ENCODE measurements around the gene CD2.

CD2 gene

GRCh38 chr1:116806671-116807070, 52.4 kb downstream of the CD2 start:
- 0 out of 2 replicates have a peak, but pooled peaks cover 1% of the 10 kb centered on the region for H3K4me1 ChIP-seq (ENCODE audit: control insufficient read depth, insufficient read depth, low read length)
- DNase-seq (ENCODE audit: low read depth, low spot score), result no peak
- no peak overlapping the region for H3K4me3 ChIP-seq (ENCODE audit: low read length)
- no peaks in the 10 kb centered on the region for H3K27me3 ChIP-seq (ENCODE audit: control insufficient read depth, insufficient read depth, low read length)
- H3K9me3 ChIP-seq (ENCODE audit: control insufficient read depth, insufficient read depth, low read length), result no peaks in the 10 kb centered on the region
- WGBS (ENCODE audit: insufficient coverage, insufficient read length), result no CpG with 5 or more reads among the region's 4 CpGs
- no peak overlapping the region for H3K27ac ChIP-seq (ENCODE audit: low read length)
- no peaks in the 10 kb centered on the region for H3K36me3 ChIP-seq (ENCODE audit: control insufficient read depth, insufficient read depth, low read length)

DNA sequence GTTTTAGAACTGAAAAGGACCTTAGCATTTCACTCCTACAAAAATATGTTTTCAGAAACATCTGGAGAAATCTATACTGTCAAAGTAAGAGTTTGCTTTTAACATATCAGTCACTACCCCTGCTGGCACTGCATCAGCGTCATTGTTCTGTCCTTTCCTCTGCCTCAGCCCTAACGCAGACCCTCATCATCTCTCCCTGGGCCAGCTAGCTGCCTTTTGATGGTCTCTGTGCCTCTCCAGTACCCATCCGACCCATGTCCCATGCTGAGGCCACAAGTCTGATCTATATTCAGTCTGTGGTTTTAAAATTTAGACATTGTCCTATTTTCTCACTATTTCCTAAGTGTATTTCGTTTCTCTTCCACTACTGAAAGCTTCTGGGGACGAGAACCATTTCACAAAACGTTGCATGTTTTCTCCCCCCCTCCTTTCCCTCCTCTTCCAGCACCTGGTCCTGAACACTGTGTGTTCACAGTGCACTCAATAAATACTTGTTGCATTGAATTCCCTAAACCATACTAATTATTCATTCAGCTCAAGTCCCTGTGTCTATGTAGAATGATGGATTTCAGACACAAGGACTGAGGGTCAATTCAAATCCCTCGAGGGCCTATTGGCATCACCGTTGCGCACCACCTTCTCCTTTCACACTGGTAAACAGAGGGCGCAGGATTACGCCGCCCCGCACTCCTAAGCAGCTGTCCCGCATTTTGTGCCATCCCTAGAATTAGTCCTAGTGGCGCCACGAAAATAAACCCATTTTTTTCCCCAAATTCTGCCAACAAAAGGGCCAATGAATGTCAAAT, 53.4 kb downstream of the CD2 start:
- Histone ChIP-seq H3K9me3 (ENCODE audit: control insufficient read depth, insufficient read depth, low read length) (no peaks in the 10 kb centered on the region), H3K27me3 (ENCODE audit: control insufficient read depth, insufficient read depth, low read length) (no peaks in the 10 kb centered on the region), H3K4me3 (ENCODE audit: low read length) (no peak overlapping the region), H3K27ac (ENCODE audit: low read length) (no peak overlapping the region), H3K4me1 (ENCODE audit: control insufficient read depth, insufficient read depth, low read length) (0 out of 2 replicates have a peak, but pooled peaks cover 1% of the 10 kb centered on the region), H3K36me3 (ENCODE audit: control insufficient read depth, insufficient read depth, low read length) (no peaks in the 10 kb centered on the region)
- DNase-seq (ENCODE audit: low read depth, low spot score), result no peak
- no CpG with 5 or more reads among the region's 16 CpGs for WGBS (ENCODE audit: insufficient coverage, insufficient read length)

DNA sequence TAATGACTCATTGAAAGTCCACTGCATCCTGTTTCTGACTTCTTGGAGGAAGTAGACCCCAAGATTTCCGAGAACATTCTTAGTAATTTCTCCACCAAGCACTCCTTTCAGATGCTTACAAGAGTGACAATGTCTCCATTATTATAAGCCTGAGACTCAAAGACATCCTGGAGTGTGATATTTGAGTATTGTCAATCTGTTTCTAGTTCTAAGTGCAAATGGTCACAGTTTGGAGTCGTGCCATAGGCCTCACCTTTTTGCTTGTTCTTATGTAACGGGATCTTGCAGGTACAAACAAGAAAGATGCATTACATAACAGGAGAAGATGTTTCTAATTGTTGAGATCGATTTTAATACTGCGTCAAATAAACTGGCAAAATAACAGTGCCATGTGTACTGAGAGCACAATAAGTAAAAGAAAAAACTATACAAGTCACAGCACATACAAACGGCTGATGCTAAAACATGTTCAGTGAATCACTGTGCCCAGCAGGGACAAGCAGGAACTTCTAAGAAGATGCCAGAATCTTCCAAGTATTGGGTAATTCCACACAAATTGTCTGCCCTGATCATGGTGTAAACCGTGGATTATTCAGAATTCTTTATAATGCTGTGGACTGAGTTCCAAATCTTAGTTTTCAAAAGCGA, 54.1 kb downstream of the CD2 start:
- Histone ChIP-seq H3K27me3 (ENCODE audit: control insufficient read depth, insufficient read depth, low read length) (no peaks in the 10 kb centered on the region), H3K9me3 (ENCODE audit: control insufficient read depth, insufficient read depth, low read length) (no peaks in the 10 kb centered on the region), H3K36me3 (ENCODE audit: control insufficient read depth, insufficient read depth, low read length) (no peaks in the 10 kb centered on the region), H3K4me3 (ENCODE audit: low read length) (no peak overlapping the region), H3K4me1 (ENCODE audit: control insufficient read depth, insufficient read depth, low read length) (0 out of 2 replicates have a peak, but pooled peaks cover 1% of the 10 kb centered on the region), H3K27ac (ENCODE audit: low read length) (no peak overlapping the region)
- WGBS (ENCODE audit: insufficient coverage, insufficient read length), result no CpG with 5 or more reads among the region's 8 CpGs
- no peak for DNase-seq (ENCODE audit: low read depth, low spot score)

- Histone ChIP-seq H3K27ac (ENCODE audit: low read length) (no peak overlapping the region), H3K4me1 (ENCODE audit: control insufficient read depth, insufficient read depth, low read length) (0 out of 2 replicates have a peak, but pooled peaks cover 1% of the 10 kb centered on the region), H3K4me3 (ENCODE audit: low read length) (no peak overlapping the region), H3K9me3 (ENCODE audit: control insufficient read depth, insufficient read depth, low read length) (no peaks in the 10 kb centered on the region), H3K27me3 (ENCODE audit: control insufficient read depth, insufficient read depth, low read length) (no peaks in the 10 kb centered on the region), H3K36me3 (ENCODE audit: control insufficient read depth, insufficient read depth, low read length) (no peaks in the 10 kb centered on the region)
- DNase-seq (ENCODE audit: low read depth, low spot score), result no peak
- WGBS (ENCODE audit: insufficient coverage, insufficient read length), result no CpG with 5 or more reads among the region's 14 CpGs
Measured at GRCh38 chr1:116808848-116809508, 54.7 kb downstream of the CD2 start.

DNA sequence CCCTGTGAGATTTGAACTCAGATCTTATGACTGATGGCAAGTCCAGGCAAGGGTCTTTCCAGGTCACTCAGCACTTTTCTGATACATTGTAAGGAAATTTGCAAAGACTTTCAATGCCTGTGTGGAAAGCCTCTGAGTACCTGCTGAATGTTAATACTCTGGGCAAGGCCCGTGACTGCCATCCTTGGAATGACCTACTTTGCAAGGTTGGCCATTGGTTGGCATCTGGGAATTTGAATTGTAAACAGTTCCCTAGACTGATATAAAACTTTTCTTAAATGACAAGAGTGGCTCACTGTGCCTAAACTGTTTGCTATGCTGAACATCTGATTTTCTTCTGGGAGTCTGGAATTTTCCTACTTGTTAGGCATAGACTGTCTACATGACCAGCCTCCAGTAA, 57.1 kb downstream of the CD2 start:
- H3K36me3 ChIP-seq (ENCODE audit: control insufficient read depth, insufficient read depth, low read length), result no peaks in the 10 kb centered on the region
- no peak overlapping the region for H3K27ac ChIP-seq (ENCODE audit: low read length)
- no peak for DNase-seq (ENCODE audit: low read depth, low spot score)
- no peak overlapping the region for H3K4me3 ChIP-seq (ENCODE audit: low read length)
- no peaks in the 10 kb centered on the region for H3K9me3 ChIP-seq (ENCODE audit: control insufficient read depth, insufficient read depth, low read length)
- no CpG with 5 or more reads among the region's 1 CpG for WGBS (ENCODE audit: insufficient coverage, insufficient read length)
- H3K27me3 ChIP-seq (ENCODE audit: control insufficient read depth, insufficient read depth, low read length), result no peaks in the 10 kb centered on the region
- 0 out of 2 replicates have a peak, but pooled peaks cover 1% of the 10 kb centered on the region for H3K4me1 ChIP-seq (ENCODE audit: control insufficient read depth, insufficient read depth, low read length)

DNA sequence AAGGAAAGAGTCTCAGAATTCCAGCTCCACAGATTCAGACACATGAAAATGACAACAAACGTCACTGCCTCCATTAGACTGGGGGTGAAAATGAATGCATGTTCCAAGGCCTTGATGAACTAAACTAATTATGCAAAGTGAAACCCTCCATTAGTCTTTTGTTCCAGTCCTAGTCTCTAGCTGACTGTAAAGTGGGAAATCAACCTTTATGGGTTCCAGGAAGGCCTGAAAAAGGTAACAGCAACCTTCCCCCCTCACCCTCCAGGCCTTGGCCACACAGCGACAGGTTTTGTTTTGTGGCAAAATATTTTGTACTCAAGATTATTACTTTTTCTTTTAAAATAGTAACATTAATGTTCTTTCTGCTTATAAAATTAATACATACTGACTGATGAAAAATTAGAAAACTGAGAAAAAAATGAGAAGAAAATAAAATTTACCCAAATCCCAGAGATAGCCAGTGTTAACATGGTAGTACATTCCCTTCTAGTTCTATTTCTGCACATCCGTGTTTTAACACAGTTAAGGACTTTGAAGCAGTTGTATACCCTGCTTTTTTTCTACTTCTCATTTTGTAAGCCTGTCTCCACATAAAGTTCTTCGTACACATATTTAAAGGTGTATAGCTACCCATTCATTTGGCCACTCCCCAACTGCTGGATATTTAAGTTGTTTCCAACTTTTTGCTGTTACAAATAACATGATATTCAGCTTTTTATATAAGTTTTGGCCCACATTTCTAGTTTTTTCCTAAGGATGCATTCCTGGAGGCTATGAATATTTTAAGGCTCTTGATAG, 60.9 kb downstream of the CD2 start:
- no peaks in the 10 kb centered on the region for H3K27me3 ChIP-seq (ENCODE audit: control insufficient read depth, insufficient read depth, low read length)
- no peaks in the 10 kb centered on the region for H3K4me1 ChIP-seq (ENCODE audit: control insufficient read depth, insufficient read depth, low read length)
- H3K9me3 ChIP-seq (ENCODE audit: control insufficient read depth, insufficient read depth, low read length), result no peaks in the 10 kb centered on the region
- no peaks in the 10 kb centered on the region for H3K36me3 ChIP-seq (ENCODE audit: control insufficient read depth, insufficient read depth, low read length)
- no CpG with 5 or more reads among the region's 4 CpGs for WGBS (ENCODE audit: insufficient coverage, insufficient read length)
- no peak overlapping the region for H3K4me3 ChIP-seq (ENCODE audit: low read length)
- H3K27ac ChIP-seq (ENCODE audit: low read length), result no peak overlapping the region
- DNase-seq (ENCODE audit: low read depth, low spot score), result no peak

DNA sequence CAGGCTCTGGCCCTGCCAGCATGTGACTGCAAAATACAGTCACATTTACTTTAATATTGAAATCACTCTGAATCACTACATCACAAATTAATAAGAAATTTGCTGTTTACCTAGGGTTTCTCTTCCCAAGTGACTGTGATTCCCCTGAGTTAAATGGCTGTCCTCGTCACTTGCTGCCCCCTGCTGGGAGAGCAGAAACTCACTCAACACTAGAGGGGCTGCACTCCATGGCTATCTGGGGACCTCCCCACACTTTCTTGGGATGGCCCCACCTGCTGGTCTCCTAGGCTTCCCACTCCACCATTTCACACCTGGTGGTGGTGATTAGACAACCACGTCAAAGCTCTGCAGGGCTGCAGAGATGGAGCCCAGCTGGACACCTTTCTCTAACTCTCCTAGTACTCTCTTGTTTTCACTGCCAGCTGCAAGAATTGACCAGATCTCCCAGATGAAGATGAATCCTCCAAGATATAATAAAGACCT, 63.4 kb downstream of the CD2 start:
- no peak overlapping the region for H3K27ac ChIP-seq (ENCODE audit: low read length)
- DNase-seq (ENCODE audit: low read depth, low spot score), result peak; percentile 54
- H3K4me3 ChIP-seq (ENCODE audit: low read length), result no peak overlapping the region
- H3K27me3 ChIP-seq (ENCODE audit: control insufficient read depth, insufficient read depth, low read length), result no peaks in the 10 kb centered on the region
- H3K36me3 ChIP-seq (ENCODE audit: control insufficient read depth, insufficient read depth, low read length), result no peaks in the 10 kb centered on the region
- no peaks in the 10 kb centered on the region for H3K4me1 ChIP-seq (ENCODE audit: control insufficient read depth, insufficient read depth, low read length)
- H3K9me3 ChIP-seq (ENCODE audit: control insufficient read depth, insufficient read depth, low read length), result no peaks in the 10 kb centered on the region
- WGBS (ENCODE audit: insufficient coverage, insufficient read length), result no CpG with 5 or more reads among the region's 2 CpGs
